ENCODE measurements around the gene HPCAL1. TPM values are rescaled to one million over a fixed set of nuclear protein-coding genes. Genes with fewer than 3 reads are reported as not detected.

HPCAL1 gene
- total RNA-seq, 1 experiment from 2014 or later: 26.9 TPM

DNA sequence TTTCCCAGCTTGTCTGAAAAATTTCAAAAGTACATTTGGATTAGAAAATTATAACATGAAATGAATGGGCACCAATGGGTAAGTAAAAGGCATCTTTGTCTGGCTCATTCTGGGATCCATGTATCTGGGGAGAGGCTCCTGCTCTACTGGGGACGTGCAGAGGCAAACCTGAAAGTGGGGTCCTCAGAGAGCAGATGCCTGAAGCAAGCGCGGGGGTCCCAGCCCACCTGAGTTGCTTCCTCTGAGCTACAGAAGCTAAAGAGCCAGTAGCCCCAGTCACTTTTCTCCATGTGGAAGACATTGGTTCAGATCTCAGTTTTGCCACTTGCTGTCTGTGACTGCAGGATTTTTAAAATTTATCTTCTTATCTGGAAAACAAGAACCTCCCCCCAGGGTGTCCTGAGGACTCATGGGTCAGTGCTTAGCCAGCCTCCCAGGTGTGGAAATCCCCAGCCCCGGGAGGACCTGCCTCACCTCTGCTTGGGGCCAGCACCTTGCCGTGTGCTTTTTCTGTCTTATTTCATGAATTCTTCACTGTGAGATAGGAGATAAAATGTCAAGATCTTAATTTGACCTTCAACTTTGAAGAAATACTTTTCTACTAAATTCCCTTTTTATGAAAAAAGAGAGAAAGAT lies 170.5 kb downstream of the HPCAL1 start:
- Histone ChIP-seq H3K4me1 (peaks cover 6% of the 10 kb centered on the region; the same call in 1 of the 2 replicates), H3K4me3 (ENCODE audit: low read depth, low read length) (no peak overlapping the region), H3K27me3 (replicated peaks; ENCODE audit: control insufficient read depth, insufficient read depth, low read length) (no peaks in the 10 kb centered on the region), H3K36me3 (ENCODE audit: control insufficient read depth, insufficient read depth, low read length) (no peaks in the 10 kb centered on the region), H3K9me3 (no peaks in the 10 kb centered on the region)
- intact Hi-C loops (cut with micrococcal nuclease; ENCODE audit: unreplicated experiment): no loop called here
- Mint-ChIP-seq H3K9me3 (ENCODE audit: unreplicated experiment) (no peaks in the 10 kb centered on the region), H3K4me1 (ENCODE audit: low read depth, unreplicated experiment) (peaks cover 7% of the 10 kb centered on the region), H3K4me3 (ENCODE audit: unreplicated experiment) (no peak overlapping the region), H3K27me3 (ENCODE audit: insufficient read depth, unreplicated experiment) (no peaks in the 10 kb centered on the region), H3K36me3 (ENCODE audit: insufficient read depth, unreplicated experiment) (no peaks in the 10 kb centered on the region), H3K27ac (ENCODE audit: unreplicated experiment) (no peak overlapping the region)
- ChIA-PET CTCF (interaction anchor here (0.7 kb wide), 1 partner anchor 23 kb away, joined by 4 read pairs; no protein-coding TSS in a partner anchor), POLR2A (no interaction called here)
- TF ChIP-seq CTCF (IDR thresholded peaks at IDR 0.05; ENCODE audit: insufficient read depth in 1 of 2, low read depth in 1 of 2, low read length in 1 of 2, severe bottlenecking in 1 of 2, unreplicated experiment in 1 of 2): no peak
- no TSS peak for BruUV-seq (replicated peaks)
- no peak for DNase-seq

DNA sequence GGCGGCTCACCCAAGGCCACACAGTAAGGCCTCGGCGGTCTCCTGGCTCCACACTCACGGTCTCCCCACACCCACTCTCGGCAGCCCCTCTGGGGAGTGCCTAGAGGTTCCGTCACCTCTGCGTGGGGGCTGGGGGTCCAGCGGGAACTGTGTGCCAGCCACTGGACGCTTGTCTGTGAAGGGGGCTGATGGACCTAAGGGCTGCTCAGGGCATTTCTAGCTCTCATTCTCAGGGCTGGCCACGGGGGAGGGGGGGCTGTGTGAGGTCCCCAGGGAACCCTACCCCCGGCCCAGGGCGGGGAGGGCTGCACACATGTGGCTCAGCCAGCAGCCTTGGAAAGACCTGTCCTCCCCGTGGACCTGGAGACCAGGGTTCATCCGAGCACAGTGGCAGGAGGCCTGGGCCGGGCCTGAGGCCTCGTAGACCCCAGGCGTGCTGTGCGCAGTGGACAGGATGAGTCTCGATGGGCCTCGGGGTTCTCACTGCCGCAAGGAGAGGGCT lies 172.6 kb downstream of the HPCAL1 start:
- no TSS peak for BruUV-seq (replicated peaks)

More for the DNA sequence above, 172.6 kb downstream of the HPCAL1 start:
- Histone ChIP-seq H3K4me1 (peaks cover 6% of the 10 kb centered on the region; the same call in 1 of the 2 replicates), H3K27me3 (replicated peaks; ENCODE audit: control insufficient read depth, insufficient read depth, low read length) (no peaks in the 10 kb centered on the region), H3K4me3 (ENCODE audit: low read depth, low read length) (no peak overlapping the region), H3K36me3 (ENCODE audit: control insufficient read depth, insufficient read depth, low read length) (no peaks in the 10 kb centered on the region), H3K9me3 (no peaks in the 10 kb centered on the region)
- ChIA-PET CTCF (no interaction called here), POLR2A (no interaction called here)
- DNase-seq: no peak
- no peak overlapping the region for H3K4me3 Mint-ChIP-seq (ENCODE audit: unreplicated experiment)
- TF ChIP-seq CTCF (IDR thresholded peaks at IDR 0.05; ENCODE audit: insufficient read depth in 1 of 2, low read depth in 1 of 2, low read length in 1 of 2, severe bottlenecking in 1 of 2, unreplicated experiment in 1 of 2): no peak
- intact Hi-C loops (cut with micrococcal nuclease; ENCODE audit: unreplicated experiment): no loop called here
- no peaks in the 10 kb centered on the region for H3K9me3 Mint-ChIP-seq (ENCODE audit: unreplicated experiment)
- no peaks in the 10 kb centered on the region for H3K36me3 Mint-ChIP-seq (ENCODE audit: insufficient read depth, unreplicated experiment)
- no peaks in the 10 kb centered on the region for H3K27me3 Mint-ChIP-seq (ENCODE audit: insufficient read depth, unreplicated experiment)
- peaks cover 7% of the 10 kb centered on the region for H3K4me1 Mint-ChIP-seq (ENCODE audit: low read depth, unreplicated experiment)
- H3K27ac Mint-ChIP-seq (ENCODE audit: unreplicated experiment): peak overlapping the region; percentile 72

Measured in Caco-2 (cell line).